ENCODE data around the gene SRPRA.

DNA sequence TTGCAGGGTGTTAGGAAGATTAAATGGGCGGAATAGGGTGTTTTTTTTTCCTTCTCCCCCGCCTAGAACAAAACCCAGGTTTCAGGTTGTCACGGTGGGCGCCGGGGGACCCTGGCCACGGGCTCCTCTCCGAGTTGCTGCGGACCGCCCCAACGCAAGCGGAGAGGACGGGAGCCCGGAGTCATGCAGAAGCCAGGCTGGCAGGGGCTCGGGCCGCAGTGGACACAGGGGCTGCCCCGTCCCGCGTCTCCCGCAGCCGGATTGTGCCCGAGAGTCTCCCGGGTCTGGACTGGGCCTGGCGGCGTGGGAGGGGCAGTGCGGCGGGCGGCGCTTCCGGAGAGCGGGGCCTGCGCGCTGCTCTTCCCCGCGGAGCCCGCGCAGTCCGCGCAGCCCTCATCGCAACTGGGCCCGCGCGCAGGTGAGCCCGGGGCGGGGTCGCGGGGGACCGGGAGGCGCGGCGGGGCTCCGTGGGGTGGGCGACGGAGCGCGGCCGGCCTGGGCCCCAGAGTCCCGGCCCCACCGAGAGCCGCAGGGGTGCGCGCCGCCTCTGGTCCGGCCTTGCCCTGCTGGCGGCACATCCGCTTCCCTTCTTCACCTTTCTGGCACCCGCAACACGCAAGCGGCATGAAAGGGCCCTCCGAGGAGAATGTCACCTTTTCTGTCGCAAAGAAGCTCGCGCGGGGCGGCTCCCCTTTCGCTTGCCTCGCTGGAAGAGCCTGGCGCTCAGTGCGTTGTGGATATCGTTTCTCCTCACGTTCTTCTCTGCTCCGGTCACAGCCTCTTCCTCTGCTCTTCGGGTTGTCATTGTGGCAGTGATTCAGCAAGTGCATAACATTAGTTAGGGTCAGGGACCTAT is 14.3 kb upstream of the SRPRA start, which contains the start of gene TIRAP:
- TF ChIP-seq POLR2AphosphoS5 (IDR thresholded peaks at IDR 0.05) (peak in 1 of 3 donors; percentile 14), POLR2A (IDR thresholded peaks at IDR 0.05) (no peak)
- TF ChIP-seq, protein P1, sequence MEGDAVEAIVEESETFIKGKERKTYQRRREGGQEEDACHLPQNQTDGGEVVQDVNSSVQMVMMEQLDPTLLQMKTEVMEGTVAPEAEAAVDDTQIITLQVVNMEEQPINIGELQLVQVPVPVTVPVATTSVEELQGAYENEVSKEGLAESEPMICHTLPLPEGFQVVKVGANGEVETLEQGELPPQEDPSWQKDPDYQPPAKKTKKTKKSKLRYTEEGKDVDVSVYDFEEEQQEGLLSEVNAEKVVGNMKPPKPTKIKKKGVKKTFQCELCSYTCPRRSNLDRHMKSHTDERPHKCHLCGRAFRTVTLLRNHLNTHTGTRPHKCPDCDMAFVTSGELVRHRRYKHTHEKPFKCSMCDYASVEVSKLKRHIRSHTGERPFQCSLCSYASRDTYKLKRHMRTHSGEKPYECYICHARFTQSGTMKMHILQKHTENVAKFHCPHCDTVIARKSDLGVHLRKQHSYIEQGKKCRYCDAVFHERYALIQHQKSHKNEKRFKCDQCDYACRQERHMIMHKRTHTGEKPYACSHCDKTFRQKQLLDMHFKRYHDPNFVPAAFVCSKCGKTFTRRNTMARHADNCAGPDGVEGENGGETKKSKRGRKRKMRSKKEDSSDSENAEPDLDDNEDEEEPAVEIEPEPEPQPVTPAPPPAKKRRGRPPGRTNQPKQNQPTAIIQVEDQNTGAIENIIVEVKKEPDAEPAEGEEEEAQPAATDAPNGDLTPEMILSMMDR (IDR thresholded peaks at IDR 0.05): no peak

Data from breast epithelium (tissue), 3 donors.